Fibroblast of mammary gland (primary cell): ENCODE results near the gene DOCK2.
"Not testable (repeated sequence)": the region's sequence is repeated elsewhere in the genome, so short reads cannot be mapped to it uniquely, and the experiment has no call there.

Experiments used
- DNase-seq: peaks from one replicate; pipeline ENCODE4 v3.0.0-alpha.2; 2010; ENCODE audit warnings: low read depth
- H3K4me3 ChIP-seq: 2 replicates; pipeline ENCODE4 v1.5.1; 2011; ENCODE audit warnings: low read depth, mild to moderate bottlenecking, low read length, moderate library complexity; ENCODE audit not compliant: control insufficient read depth
- TF ChIP-seq, protein P1 (sequence below): conservative IDR thresholded peaks from 2 replicates; pipeline ENCODE4 v1.5.1; 2011; ENCODE audit warnings: low read depth, low read length, inconsistent platforms; ENCODE audit not compliant: control insufficient read depth, insufficient read depth

Gene DOCK2

DNA sequence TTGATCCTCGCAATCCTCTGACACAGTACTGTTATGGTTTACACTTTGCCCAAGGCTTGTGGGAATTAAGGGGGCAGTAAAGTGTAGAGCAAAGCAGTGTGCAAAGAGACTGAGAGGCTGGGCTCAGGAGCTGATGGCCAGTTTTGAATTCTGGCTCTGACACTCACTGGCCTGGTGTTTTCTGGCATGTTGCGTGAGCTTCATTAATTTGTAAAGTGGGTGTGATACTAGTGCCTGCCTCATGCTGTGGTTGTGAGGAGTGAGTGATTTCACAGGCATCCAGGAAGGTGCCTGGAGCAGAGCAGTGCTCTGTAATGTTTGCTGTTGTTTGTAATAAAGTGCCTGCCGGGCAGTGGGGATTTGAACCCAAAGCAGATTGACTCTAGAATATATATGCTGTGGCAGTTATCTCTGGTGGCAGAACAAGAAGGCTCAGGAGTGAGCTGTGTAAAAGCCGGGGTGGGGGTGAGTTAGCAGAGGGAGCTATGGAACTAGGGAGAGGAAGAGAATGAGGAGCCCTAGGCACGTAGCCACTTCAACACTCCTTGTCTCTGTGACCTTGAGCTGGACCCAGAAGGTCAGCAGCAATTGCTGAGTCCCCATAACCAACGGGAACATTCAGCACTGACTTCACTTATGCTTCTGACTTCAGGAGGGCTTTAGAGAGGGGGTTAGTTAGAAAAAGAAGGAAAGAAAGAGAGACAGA, 108.5 kb downstream of the DOCK2 start:
- TF ChIP-seq, protein P1, sequence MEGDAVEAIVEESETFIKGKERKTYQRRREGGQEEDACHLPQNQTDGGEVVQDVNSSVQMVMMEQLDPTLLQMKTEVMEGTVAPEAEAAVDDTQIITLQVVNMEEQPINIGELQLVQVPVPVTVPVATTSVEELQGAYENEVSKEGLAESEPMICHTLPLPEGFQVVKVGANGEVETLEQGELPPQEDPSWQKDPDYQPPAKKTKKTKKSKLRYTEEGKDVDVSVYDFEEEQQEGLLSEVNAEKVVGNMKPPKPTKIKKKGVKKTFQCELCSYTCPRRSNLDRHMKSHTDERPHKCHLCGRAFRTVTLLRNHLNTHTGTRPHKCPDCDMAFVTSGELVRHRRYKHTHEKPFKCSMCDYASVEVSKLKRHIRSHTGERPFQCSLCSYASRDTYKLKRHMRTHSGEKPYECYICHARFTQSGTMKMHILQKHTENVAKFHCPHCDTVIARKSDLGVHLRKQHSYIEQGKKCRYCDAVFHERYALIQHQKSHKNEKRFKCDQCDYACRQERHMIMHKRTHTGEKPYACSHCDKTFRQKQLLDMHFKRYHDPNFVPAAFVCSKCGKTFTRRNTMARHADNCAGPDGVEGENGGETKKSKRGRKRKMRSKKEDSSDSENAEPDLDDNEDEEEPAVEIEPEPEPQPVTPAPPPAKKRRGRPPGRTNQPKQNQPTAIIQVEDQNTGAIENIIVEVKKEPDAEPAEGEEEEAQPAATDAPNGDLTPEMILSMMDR, result no peak
- DNase-seq, result peak; percentile 39
- H3K4me3 ChIP-seq, result no peak overlapping the region

DNA sequence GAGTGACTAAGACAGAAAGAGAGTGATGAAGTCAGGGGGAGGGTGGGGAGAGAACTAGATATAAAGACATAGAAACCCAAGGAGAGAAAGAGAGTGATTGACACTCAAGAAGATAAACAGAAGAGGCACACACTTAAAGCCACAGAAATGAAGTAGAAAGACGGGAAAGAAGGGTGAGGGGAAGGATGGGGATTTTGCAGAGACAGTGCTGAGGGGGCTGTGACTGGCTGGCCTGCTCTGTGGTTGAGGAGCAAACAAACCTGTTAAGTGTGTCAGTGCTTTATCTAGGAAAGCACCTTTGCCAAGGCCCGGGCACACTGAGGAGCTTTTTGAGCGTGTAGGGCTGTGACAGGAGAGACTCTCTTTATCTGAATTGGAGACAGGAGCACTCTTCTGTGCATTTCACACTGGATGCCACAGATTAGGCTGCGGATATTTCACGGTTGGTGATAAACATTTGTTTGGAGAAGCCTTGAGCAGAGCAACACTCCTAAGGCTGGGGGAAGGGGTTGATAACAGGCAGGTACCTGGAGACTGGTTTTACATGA, 109.1 kb downstream of the DOCK2 start:
- no peak for DNase-seq
- TF ChIP-seq, protein P1, result no peak

DNA sequence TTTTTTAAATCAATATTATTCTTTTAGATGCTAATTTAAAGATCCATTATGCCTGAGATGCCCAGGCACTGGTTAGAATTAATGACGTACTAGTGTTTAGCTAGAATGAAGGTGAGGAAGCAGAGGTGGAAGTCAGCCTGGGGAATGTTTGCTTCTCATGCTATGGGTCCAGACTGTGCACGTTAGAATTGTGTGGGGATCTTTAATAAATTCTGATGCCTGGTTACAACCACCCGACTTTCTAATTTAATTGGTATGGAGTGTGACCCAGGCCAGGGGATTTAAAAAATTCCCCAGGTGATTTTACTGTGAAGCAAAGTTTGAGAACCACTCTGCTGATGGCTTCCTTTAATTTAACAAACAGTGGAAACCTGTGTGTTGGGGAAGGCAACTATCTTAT, 111.1 kb downstream of the DOCK2 start:
- no peak for DNase-seq
- TF ChIP-seq, protein P1, result no peak
- H3K4me3 ChIP-seq, result no peak overlapping the region

More for the DNA sequence above, 109.1 kb downstream of the DOCK2 start:
- no peak overlapping the region for H3K4me3 ChIP-seq

DNA sequence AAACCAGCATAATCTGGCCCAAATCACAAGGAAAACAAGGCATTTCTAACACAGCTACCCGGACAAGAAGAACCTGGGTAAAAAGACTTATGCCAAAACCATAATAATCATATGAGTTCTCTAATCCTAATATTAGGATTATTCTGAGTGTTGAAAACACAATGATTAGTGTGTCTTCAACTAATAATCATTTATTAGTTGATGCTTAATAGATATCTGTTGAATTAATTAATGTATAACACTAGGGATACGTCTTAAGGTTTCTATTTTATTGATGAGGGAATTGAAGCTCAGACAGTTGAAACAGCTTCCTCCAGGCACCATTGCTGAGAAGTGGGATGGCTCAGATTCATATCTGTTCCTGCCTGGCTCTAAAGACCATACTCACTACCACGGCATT, 112.2 kb downstream of the DOCK2 start:
- TF ChIP-seq, protein P1, result no peak
- no peak for DNase-seq
- no peak overlapping the region for H3K4me3 ChIP-seq

DNA sequence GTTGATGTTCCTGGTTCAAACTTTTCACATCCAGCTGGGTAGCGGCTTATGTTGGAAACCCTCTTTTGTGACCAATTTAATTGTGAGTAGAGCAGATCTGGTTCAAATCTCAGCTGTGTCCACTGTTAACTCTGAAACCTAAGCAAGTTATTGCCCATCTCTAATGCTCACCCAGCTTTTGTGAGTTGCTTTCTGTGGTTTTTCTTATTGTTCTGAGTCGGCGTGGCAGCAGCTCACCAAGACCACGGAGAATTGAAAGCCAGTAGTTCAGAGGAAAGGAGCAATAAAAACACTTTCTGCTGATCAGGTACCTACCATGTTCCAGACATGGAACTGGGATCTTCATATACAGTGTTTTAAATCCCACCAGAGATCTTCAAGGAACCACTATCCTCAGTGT, 114.4 kb downstream of the DOCK2 start:
- TF ChIP-seq, protein P1, result no peak
- no peak for DNase-seq
- H3K4me3 ChIP-seq, result no peak overlapping the region

DNA sequence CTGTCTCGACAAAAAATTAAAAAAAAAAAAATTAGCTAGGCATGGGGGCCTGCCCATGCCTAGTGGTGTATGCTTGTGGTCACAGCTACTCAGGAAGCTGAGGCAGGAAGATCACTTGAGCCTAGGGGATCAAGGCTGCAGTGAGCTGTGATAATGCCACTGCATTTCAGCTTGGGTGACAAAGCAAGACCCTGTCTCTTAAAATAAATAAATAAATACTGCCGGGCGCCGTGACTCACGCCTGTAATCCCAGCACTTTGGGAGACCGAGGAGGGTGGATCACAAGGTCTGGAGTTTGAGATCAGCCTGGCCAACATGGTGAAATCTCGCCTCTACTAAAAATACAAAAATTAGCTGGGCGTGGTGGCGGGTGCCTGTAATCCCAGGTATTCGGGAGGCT, 115.5 kb downstream of the DOCK2 start:
- DNase-seq, H3K4me3 ChIP-seq: not testable (repeated sequence)

DNA sequence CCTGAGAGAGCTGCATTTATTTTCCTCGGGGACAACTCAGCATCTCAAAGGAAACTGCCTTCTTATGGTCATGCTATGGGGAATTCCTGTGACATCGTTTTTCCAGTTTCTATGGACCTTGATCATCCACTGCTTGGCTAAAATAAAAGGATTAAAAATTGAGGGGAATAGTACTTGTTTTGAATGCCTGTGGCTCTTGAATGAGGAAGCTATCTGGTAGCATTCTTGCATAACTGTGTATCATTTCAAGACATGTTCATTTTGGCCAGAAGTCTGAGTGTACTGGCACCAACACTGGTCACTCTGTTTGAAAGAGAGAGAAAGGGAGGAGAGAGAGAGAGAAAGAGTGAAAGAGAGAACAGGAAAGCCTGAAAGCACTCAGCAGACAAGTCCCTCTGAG, 116.7 kb downstream of the DOCK2 start:
- DNase-seq, result peak; percentile 52
- H3K4me3 ChIP-seq, result no peak overlapping the region
- TF ChIP-seq, protein P1, result no peak
